HEK293T (cell line): ENCODE results near the gene ARHGEF19.

Experiments used
- CTBP1 ChIP-seq: fragments of 450-650 bp; IDR thresholded peaks from 2 replicates; pipeline ENCODE4 v1.6.1; 2016; ENCODE audit warnings: borderline replicate concordance
- ELF4 ChIP-seq: fragments of 450-650 bp; IDR thresholded peaks from 2 replicates; pipeline ENCODE4 v1.6.1; 2017; ENCODE audit warnings: antibody characterized with exemption
- FOXM1 ChIP-seq: fragments of 450-650 bp; IDR thresholded peaks from 2 replicates; pipeline ENCODE4 v1.6.1; 2017; ENCODE audit warnings: mild to moderate bottlenecking, borderline replicate concordance
- L3MBTL2 ChIP-seq: fragments of 450-650 bp; conservative IDR thresholded peaks from 2 replicates; pipeline ENCODE4 v1.6.1; 2016; ENCODE audit warnings: mild to moderate bottlenecking
- SP1 ChIP-seq: fragments of 450-650 bp; IDR thresholded peaks from 2 replicates; pipeline ENCODE4 v1.6.1; 2017

DNA sequence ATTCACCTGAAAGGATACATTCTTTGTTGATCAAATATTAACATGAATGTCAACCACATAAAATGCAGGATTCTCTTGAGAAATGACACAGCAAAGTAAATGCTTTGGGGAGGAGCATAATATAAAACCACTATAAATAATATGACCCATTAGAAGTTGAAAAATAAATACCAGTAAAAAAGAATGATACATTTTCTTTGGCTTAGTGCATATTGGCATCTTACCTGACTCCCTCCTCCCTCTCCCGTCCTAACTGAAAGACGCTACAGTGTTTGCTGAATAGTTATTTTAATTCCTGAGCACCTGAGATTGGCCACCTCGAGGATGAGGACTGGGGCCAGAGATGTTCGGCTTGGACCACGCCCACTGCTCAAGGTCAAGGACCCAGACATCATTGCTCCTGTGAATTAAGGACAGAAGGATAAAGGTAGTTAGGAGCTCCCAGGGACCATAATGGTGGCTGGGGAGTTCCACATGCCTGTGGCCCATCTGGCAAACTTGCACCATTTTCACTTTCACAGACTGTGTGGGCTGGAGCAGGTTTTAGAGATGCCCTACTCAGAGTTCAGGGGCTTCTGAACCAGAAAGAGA, 41.0 kb upstream of the ARHGEF19 start:
- TF ChIP-seq SP1 (no peak), CTBP1 (no peak), L3MBTL2 (no peak), FOXM1 (no peak), ELF4 (no peak)
